SHP77 (cell line): ENCODE results near the gene RER1.

Experiments
- DNase-seq, 2 experiments: peaks; one replicate each; lab custom pipeline; 2025; lab: John Stamatoyannopoulos, UW

RER1 gene

GRCh38 chr1:2389644-2390043 is 2.0 kb upstream of the RER1 start:
- no peak for DNase-seq

DNA sequence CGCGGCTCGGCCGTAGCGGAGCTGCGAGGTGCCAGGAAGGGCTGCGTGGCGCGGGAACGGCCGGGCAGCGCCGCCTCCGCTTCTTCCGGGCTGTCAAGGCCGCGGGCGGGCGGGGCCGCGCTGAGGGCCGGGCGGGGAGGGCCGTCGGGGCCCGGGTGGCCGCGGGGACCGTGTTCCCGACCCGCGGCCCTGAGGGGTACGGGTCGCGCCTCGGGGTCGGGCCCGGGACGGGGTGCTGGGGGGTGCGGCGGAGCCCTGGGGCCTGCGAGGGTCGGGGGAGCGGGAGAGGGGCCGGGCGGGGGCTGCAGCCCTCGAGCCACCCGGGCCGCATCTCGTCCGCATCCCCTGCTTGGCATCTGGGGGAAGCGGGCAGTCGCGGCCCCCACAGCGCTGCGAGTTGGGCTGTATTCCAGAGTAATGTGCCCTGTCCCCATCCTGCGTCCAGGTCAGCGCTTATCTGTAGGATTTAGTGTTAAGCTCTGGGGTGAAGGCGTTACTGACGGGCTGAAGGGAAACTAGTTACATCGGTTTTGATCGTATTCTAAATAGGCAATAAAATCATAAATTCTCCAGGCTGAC is 379 bp downstream of the RER1 start:
- no peak for DNase-seq

DNA sequence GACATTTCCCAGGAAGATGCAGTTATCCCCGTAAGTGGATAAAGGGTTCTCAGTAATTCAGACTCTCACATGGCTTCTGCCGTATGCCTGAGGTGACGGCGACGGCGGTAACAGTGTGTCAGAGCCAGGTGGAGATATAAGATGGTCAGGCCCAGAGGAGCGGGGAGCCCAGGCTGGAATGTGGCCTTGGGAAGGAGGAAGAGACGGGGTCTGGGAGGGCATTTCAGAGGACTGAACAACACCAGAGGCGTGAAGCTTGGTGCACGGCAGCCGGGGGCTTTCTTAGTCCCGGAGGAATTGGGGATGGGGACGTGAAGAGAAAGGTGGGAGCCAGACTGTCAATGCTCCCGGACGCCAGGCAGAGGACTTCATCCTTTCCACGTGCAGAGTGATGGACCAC is 1.0 kb downstream of the RER1 start:
- DNase-seq = no peak

DNA sequence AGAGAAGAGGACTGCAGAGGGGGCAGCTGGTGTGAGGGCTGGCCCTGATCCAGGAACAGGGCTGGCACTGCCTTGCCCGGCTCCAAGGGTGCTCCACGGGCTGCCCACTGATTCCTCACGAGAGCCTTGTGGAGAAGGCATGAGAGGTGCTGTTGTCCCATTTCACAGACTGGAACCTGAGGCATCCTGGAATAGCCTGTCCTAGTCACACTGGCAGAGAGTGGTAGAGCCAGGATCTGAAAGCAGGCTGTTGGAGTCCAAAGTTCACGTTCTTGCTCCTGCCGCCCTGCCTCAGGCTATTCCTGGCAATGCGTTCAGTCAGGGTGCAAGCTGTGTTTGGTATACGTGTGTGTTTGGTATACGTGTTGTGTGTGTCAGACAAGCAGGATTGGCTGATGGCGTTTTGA is 1.8 kb downstream of the RER1 start:
- DNase-seq = no peak

DNA sequence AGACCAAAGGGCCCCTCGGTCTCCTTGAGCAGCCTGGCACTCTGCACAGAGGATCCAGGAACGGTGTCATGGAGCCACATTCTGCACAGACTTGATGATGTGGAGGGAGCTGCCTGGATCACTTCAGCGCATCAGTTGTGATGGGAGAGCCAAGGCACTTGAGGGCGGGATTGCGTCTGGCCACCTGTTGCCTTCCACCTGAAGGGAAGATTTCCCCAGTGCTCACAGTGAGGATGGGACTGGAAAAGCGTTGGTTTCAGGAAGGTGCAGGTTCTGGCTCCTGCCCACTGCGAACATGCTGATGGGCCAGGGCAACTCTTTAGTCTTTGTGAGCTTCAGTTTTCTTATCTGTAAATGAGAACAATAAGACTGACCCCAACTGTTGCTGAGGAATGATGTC is 2.6 kb downstream of the RER1 start:
- DNase-seq = no peak

GRCh38 chr1:2394761-2395160 is 3.1 kb downstream of the RER1 start:
- no peak for DNase-seq

- no peak for DNase-seq
Observed at GRCh38 chr1:2395245-2395644, 3.6 kb downstream of the RER1 start.

GRCh38 chr1:2396059-2396458 is 4.4 kb downstream of the RER1 start:
- DNase-seq = no peak

DNA sequence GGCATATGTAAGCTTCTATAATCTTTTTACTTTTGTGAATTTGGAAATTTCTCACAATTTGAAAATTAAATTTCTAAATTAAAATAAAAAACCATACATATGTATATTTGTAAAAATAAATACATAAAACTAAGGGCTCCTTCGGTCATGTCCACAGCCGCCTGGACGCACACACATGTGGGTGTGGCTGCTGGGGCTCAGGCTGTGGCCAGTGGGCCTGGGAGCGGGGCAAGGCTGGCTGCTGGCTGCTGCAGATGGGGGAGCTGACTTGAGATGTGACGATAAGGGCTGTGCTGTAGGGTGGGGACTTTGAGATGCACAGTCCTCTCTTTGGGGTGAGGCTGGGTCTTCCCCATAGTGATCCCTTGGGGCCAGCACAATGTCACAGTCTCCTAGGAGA is 4.8 kb downstream of the RER1 start:
- DNase-seq = no peak

DNA sequence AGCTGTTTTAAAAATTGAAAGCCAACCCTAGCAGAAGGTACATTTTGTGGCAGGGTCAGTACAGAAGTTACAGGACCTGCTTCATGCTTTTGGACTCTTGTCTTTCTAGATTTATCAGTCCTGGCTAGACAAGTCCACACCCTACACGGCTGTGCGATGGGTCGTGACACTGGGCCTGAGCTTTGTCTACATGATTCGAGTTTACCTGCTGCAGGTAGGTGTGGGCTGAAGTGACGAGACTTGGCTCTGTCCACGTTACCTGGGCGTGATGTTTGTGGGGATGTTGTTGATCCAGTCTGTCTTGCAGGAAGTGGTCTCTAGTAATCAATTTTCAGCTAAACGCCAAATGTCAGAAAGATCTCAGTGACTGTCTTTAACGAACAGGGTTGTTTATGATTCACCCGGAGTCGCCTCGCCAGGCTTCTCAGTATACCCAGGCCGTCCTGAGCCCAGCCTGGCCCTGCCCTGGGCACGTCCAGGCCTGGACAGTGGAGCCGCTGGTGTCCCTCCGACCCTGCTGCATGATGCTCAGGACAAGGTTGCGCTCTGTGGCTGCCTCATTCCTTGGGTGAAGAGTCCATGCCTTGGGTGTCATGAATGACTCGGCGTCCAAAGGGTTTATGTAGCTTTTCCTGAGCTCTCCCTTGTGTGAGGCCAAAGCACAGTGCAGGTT is 5.5 kb downstream of the RER1 start:
- DNase-seq = no peak

DNA sequence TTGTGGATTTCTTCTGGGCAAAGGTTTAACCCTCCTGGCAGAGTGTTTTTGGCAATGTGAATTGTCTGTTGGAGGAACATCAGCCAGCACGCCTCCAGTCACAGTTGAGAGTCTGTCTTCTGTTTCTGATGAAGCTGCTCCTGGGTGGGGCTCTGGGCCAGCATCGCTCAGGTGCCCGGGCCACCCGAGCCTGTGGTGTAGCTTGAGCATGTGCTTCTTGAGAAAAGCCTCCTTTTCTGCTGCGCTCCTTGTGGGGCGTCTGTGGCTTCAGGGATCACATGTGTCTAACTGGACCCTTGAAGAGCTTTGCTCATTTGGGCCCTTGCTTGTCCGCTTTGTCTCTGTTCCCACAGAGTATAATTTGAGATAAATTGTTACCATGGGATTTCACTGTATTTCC is 7.2 kb downstream of the RER1 start:
- no peak for DNase-seq

GRCh38 chr1:2399890-2400575 is 8.4 kb downstream of the RER1 start:
- DNase-seq = no peak

- no peak for DNase-seq
Observed at GRCh38 chr1:2400576-2400909, 8.9 kb downstream of the RER1 start.

DNA sequence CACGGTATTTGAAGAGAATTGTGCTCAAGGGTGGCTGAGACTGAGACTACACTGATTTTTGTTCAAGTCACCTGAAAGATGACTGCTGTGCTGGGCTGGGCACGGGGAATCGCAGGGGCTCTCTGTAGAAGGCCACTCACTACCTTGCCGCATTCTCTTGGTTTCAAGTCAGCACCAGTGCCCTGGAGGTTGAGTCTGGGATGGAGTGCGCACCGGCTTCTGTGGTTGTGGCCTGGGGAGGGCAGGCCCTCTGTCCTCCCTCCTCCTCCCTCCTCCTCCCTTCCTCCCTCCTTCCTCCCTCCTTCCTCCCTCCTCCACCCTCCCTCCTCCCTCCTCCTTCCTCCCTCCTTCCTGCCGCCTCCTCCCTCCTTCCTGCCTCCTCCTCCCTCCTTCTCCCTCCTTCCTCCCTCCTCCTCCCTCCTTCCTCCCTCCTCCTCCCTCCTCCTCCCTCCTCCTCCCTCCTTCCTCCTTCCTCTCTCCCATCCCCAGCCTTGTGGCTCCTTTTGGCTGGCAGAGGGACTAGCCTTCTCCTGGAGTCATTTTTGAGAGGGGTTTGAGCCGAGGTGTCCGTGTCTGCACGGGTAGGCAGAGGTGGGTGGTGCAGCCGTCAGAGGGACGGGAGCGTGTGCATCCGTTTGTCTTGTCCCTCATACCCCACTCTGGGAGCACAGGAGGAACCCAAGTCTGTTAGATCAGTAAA is 9.5 kb downstream of the RER1 start:
- DNase-seq = no peak

- no peak for DNase-seq
Observed at GRCh38 chr1:2402420-2402819, 10.8 kb downstream of the RER1 start.

GRCh38 chr1:2403273-2403672 is 11.6 kb downstream of the RER1 start:
- no peak for DNase-seq

DNA sequence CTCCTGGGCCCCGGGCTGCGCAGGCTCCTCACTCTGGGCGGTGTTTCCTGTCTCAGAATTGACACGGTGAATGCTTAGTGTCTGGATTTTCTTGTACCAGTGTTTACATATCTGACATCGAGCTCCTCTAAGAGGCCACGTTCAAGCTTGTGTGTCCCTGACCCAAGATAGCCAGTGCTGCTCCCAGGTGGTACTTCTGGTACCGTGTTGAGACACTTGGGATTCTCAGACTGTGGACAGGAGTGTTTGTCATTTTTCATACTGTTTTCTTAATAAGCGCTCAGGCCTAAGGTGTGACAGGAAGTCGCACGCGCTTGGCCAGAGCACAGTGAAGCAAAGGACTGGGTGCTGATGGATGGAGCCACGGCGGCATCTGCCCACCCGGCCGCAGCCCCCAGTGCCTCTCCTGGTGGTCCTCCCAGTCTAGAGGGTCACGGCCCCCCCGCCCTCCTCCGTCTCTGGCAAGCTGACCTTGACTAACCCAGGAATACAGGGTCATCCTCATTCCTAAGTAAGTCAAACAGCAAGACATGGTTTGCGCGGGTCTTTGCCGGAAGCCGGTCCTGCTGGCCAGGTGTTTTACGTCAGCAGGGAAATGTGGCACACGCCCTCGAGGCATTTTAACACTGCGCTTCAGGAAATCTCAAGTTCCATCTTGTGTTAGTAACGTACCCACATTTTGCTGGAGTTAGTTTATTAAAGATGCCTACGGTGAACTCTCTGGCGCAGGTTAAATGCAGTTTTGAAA is 12.7 kb downstream of the RER1 start:
- no peak for DNase-seq

- no peak for DNase-seq
Observed at GRCh38 chr1:2404890-2405511, 13.4 kb downstream of the RER1 start.

DNA sequence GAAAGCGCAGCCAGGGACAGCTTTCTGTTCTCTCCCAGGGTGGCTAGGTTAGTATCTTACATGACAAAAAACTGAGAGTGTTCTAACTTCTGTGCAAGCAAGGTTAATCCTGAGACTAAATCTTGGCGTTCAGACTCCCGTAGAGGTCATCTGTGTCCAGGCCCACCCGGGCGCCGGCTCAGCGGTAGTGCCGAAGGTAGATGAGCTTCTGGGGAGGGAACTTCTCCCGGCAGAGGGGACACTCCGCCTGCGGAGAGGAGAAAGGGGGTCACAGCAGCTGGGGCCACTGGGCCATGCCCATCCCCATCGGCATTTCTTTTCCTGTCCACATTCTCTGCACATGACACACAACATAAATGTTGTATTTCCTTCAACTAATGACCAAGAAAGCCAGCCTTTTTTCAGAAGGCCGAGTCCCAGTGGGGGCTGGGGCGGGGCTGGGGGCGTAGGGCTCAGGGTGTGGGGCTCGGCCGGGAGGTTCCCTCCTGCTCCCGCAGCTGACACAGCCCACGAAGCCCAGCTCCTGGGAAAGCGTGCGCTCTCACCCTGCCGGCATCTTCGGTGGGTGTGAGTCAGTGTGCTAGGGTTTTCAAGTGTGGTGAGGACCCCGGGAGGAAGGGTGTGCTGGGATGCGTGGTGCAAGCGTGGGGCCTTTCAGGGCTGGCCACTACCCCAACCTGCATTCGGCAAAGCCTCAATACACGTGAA is 14.1 kb downstream of the RER1 start:
- no peak for DNase-seq

- DNase-seq = peak; percentile 48 to 71
Observed at GRCh38 chr1:2406451-2407041, 14.9 kb downstream of the RER1 start.
